ENCODE measurements around the gene EPHB6.

EPHB6 gene

DNA sequence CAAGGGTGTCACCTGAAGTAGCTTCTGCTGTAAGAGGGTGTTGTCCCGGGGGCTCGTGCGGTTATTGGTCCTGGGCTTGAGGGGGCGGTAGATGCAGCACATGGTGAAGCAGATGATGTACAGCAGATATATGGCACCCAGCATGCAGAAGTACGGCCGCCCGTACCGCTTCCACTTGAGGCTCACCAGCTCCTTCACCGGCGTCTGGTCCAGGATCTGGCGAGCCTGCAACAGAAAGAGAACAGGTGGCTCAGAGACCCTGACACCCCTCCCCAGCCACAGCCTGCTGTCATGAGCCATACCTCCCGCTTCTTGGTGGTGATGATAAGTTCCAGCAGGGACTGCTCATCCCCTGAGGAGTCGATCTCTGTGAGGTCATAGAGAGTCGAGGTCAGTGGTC is 20.6 kb downstream of the EPHB6 start:
- H3K27ac ChIP-seq: no peak overlapping the region
- DNase-seq (ENCODE audit: low read depth, low spot score): no peak

DNA sequence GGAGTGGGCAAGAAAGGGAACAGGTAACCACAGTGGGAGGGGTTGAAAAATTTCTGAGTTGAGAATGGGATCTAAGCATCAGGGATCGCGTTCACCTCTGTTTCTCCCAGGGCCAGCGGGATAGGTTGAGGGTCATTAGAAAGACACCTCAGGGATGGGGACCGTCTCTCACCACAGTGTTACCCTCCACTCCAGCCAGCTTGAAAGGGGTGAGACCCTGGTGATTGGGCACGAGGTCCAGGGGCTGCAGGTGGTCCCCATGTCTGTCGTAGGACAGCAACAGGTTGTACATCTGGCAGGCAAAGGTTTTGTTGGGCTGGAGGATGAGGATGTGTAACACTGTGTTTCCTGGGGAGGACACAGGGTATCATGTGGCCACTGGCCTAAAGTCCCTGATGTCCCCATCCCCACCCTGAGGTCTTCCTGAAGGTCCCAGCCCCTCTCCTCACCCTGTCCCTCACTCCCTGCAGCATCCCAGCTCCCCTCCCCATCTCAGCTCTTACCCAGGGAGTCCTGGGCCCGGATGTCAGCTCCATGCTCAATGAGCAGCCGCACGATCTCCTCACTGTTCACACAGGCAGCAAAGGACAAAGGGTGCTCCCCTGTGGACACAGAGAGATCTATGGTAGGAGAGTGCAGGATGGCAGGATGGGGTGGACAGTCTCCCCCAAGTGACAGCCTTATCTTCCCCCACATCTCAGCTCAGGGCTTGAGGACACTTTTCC is 21.5 kb downstream of the EPHB6 start:
- H3K27ac ChIP-seq: no peak overlapping the region
- DNase-seq (ENCODE audit: low read depth, low spot score): no peak

DNA sequence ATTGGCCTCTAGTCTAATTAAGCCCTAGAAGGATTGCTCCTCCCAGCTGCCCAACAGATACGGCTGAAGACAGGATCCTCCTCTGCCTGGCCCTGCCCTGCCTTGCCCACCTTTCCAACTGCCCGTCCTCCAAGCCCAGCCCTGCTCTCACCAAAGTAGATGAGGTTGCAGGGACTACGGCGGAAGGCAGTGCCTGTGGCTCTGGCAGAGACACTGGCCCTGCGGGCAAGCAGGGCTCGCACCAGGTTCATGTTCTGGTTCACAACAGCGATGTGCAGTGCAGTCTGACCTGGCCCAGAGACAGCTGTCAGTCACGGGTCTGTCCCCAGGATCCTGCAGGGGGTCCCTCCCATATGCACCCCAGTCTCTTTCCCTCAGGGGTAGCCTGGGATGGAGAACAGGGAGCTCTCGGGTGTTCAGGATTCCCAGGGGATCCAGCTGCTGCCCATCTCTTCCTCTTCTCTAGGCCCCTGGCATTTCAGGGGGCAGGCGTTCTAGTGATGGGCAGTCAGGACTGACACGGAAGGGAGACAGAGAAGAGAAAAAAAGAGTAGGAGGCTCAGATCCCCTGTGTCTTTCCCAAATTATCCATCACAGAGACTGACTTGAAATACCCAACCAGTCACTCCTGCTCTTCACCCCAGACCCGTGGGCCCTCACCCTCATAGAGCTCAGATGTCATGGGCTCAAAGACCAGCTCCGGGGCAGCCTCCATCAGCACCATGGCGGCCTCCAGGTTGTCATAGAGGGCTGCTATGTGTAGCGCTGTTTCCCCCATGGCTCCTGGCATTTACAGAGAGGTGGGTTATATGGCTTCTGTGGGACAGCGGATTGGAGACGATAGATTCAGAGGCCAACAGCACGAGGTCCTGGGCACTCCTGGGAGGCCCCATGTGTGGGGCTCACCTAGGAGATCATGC is 22.4 kb downstream of the EPHB6 start:
- DNase-seq (ENCODE audit: low read depth, low spot score): no peak
- no peak overlapping the region for H3K27ac ChIP-seq

DNA sequence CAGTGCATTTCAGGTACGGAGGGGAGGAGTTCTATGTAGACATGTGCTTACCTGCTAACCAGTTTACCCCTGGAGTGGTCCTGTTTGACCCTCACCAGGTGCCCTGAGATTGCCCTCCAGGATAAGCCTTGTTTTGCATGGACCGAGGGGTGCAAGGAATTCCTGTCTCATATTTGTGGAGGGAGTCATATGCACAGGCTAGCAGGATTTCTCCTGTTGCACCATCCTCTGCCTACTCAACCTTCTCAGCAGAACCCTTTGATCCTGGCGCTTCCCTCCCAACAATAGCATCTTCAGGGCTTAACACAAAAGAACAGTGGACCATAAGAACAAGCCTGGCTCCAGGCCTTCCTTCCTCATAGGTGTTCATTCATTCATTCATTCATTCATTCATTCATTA is 23.4 kb downstream of the EPHB6 start:
- no peak for DNase-seq (ENCODE audit: low read depth, low spot score)
- H3K27ac ChIP-seq: no peak overlapping the region

DNA sequence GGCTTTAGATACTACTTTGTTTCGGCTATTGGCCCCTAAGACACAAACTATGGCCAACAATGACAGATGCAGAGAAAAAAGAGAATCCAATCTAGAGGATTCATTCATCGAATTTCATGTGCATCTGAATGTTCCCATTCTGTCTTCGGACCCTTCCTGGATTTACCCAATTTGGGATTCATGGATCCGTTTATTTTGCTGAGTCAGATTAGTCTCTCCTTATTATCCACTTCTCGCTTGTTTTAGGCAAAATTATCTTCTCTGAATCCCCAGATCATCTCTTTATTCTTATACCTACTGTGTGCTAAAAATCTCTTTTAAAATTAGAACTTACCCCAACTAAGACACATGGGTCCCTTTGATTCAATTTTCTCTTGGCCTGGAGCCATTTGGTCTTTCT is 24.2 kb downstream of the EPHB6 start:
- no peak overlapping the region for H3K27ac ChIP-seq
- no peak for DNase-seq (ENCODE audit: low read depth, low spot score)

DNA sequence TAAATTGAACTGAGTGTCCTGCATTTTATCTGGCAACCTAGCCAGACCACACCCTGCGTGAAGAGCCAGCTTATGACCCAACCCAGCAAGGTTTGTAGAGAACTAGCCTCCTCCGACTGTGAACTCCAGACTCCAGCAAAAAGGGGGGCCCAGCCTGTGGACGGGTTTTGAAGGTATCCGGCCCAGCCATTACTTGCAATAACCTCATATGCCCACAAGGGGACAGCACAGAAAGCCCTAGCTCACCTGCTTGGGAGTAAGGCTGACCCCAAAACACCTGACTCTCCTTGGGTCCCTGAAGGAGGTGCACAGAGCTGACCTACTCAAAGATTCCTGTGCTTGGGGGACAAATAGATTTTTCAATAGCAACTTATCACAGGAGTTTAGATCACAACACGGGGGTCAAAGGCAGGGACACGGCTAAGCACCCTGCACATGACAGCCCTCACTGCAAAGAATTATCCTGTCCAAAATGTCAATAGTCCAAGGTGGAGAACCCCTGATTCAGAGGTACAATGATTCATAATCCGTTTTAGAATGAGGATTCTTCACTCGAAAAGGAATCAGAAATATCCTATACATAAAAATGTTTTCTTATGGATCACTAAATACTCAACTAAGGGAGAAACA is 26.1 kb downstream of the EPHB6 start:
- DNase-seq (ENCODE audit: low read depth, low spot score): no peak
- no peak overlapping the region for H3K27ac ChIP-seq

DNA sequence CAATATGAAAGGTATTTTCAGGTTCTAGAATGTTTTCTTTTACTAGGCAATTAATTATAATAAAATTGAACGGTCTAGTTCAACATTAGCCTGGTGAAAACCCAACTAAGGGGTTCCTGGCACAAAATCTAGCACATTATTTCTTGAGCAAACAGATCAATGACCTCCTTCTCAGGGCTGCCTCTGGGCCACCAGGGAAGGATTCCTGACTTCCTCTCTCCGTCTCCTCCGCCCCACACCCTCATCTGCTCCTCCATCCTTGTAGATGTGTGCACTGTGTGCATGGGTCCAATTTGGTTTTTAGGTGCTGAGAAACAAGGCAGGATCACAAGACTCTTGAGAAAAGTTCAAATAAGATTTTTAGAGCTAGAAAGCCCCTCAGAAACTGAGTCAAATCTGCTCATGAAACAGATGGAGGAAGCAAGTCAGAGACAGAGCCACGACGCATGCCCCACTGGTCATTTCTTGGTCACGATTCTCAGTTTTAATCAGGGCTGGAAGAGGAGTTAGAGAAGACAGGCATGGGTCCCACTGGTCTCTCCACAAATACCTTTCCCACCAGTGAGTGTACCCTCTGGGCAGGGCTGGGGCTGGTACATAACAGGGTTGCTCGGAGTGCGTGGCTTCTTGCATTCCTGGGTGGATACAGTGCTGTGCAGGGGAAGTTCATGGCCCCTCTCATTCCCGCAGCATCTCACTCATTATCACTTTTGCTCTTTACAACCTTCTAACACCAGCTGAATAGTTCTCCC is 26.9 kb downstream of the EPHB6 start:
- DNase-seq (ENCODE audit: low read depth, low spot score): no peak
- no peak overlapping the region for H3K27ac ChIP-seq

DNA sequence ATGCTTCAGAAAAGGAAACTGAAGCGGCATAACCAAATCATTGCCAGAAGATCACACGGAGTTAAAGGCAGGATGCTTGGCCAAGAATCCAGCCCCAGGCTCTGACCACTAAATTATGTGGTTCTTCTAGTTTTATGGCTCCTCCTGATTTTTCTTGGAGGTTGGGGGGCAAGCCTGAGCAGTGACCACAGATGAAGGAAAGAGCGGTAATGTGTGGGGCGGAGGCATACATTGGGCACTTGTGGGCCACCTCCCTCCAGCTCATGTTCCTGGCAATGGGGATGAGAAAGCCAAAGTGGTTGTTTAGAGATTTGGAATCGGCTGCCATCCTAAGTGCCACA is 27.4 kb downstream of the EPHB6 start:
- DNase-seq (ENCODE audit: low read depth, low spot score): no peak
- no peak overlapping the region for H3K27ac ChIP-seq

DNA sequence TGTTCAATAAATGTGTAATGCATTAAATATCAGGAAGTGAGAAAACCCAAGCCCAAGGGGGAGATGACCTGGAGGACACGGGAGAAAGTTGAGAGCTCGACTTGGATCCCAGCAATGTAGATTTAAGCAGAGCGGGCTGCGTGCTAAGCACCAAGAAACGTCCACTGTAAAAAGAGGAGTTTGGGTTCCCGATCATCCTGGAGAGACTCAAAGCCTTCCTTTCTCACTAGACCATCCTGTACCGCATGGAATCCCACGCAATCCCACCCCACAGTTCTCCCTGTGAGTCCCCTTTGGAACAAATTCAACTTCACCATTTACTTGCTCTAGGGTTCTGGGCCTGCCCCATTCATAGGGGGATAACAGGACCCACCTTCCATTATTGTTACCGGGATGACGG is 28.3 kb downstream of the EPHB6 start:
- DNase-seq (ENCODE audit: low read depth, low spot score): no peak
- H3K27ac ChIP-seq: no peak overlapping the region

DNA sequence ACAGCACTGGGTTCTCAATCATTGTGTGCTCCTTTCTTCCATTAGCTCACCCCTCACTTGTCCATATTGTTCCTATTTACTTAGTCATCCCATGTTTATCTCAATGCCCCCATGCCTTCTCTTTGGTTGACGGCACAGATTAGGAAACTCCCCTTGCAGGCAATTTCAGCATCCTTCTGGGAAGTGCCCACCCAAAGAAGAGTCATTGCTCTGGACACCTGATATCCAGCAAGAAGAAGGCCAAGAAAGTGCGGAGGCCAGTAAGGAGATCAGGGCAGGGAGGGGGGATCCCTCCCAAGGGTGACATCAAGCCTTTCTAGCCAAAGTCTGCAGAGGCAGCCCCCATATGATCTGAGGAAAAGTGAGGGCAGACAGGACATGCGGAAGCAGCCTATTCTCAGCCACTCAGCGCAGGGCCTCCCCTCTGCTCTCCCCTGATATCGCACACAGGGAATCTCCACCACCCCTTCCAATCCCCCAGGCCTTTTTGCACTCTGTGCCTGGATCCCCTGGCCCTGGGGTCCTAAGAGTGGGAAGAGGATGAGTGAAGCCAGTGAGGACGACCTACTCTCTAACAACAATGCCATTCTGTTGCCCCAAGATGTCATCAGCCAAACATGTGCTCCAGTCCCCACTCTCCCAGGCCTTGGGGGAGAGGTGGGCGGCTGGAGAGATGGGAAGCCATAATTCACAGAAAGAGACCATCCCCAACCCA is 28.9 kb downstream of the EPHB6 start:
- no peak overlapping the region for H3K27ac ChIP-seq
- no peak for DNase-seq (ENCODE audit: low read depth, low spot score)

DNA sequence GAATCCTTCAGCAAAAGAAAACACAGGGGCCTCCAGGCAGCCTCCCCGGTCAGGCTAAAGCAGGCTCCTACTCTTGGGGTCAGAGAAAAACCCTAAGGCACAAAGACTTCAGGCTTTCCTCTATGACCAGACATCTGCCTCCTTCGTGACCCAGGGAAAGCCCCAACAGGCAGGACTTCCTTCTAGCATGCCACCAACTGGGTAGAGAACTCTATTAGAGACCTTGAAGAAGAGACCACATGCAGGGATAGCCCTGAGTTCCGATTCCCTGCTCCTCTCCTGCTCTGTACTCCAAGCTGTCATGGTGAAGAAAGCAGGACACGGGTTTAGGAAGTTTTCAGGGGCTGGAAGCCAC is 29.4 kb downstream of the EPHB6 start:
- no peak overlapping the region for H3K27ac ChIP-seq
- no peak for DNase-seq (ENCODE audit: low read depth, low spot score)

DNA sequence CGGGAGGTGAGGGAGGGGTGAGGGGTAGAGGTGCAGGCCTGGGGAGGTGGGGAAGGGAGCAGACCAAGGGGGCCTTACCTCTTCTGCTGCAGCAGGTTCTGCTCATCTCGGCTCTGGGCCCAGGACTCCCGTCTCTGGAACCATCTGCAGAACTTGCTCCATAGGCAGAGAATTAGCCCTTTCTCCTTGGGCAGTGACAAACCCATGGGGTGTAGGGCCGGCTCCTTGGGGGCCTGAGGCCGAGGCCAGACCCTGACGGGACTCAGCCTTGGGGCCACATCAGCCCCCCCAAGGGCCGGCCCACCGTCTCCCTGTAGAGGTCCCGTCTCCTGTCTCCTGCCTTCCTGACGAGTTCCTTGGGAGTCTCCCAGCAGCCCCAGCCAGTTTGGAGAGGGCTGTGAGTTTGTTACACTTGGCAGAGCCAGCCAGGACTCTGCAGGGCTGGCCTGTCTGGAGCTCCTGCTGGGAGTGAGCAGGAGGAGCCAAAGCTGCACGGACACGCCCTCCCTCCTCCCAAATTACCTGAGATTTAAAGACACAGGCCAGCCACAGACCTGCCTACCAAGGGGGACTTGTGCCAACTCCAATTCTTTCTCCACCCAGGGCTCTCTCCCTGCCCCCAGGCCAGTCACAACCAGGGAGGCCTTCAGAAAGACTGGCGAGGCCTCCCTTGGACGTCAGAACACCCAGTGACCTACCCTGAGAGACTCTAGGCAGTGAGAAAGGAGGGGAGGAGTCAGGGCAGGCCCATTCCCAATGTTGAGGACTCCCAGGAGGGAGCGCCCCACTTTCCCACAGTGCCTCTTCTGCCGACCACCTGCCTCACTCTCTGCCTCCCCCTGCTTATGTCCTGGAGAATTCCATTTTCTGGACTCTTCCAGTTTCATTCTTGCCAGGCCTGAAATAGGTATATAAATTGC is 30.7 kb downstream of the EPHB6 start, which contains the start of gene TRPV6:
Gene TRPV6 (minus strand): TSS at position 435 of the 920 bp plus-strand sequence.
- DNase-seq (ENCODE audit: low read depth, low spot score): no peak
- no peak within 1 kb of the TSS for H3K27ac ChIP-seq

DNA sequence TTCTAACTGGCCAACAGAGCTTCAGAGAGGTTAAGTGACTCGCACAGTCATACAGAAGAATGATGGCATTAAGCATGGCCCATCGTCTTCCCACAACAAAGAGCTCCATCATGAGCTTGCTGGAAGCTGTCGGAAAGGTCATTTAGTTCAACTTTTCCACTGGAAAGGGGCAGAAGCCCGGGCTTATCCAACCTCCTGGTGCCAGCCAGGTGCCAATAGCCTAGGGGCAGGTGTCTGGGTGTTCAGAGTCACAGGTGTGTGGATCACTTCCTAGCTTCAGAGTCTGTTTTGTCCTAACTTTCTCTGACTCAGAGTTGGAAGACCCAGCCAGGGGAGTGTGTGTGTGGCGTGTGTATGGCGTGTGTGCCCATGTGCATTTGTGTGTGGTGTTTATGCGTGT is 32.0 kb downstream of the EPHB6 start:
- DNase-seq (ENCODE audit: low read depth, low spot score): no peak
- H3K27ac ChIP-seq: no peak overlapping the region

DNA sequence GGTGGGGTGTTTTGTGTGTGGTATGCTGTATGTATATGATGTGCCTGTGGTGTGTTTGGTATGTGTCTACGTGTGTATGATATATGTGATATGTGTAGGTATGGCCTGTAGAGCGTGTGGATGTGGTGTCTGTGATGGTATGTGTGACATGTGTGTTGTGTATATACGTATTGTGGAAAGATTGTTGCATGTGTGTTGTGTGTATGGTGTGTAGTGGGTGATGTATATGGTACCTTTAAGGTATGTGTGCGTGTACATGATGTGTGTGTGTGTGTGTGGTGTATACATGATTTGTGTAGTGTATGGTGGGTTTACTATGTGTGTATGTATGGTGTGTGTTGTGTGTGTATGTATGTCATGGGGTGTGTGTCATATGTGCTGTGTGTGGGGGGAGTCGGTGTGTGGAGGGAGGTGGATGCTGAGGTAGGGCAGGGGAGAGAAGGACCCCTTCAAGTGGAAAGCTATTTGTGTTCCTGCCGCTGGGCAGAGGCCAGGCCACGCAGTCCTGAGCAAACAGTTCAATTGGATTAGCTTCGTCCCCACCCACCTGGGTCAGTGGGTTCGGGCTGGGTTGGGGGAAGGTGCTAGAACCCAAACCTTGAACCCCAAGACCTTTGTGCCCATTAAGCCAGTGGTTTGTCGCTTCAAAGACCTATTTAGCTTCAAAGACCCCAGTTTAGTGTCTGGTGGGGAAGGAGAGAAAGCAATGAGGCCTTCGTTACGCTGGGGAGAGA is 32.6 kb downstream of the EPHB6 start:
- H3K27ac ChIP-seq: no peak overlapping the region

DNA sequence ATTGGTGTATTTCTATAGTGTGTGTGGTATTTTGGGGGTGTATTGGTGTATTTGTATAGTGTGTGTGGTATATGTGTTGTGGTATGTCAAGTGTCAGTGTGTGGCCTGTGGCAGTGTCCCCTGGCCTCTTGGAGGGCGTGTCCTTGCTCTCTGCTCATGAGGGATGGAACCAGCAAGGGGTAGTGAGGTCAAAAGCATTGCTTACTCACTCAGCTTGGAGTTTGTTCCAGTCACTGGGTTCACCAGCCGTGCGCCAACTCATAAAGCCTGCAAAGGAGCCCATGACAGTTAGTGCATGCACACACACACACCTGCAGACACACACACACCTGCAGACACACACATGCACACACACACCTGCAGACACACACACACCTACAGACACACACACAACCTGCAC is 34.9 kb downstream of the EPHB6 start:
- DNase-seq (ENCODE audit: low read depth, low spot score): no peak
- no peak overlapping the region for H3K27ac ChIP-seq

More for the DNA sequence above, 32.6 kb downstream of the EPHB6 start:
- no peak for DNase-seq (ENCODE audit: low read depth, low spot score)

DNA sequence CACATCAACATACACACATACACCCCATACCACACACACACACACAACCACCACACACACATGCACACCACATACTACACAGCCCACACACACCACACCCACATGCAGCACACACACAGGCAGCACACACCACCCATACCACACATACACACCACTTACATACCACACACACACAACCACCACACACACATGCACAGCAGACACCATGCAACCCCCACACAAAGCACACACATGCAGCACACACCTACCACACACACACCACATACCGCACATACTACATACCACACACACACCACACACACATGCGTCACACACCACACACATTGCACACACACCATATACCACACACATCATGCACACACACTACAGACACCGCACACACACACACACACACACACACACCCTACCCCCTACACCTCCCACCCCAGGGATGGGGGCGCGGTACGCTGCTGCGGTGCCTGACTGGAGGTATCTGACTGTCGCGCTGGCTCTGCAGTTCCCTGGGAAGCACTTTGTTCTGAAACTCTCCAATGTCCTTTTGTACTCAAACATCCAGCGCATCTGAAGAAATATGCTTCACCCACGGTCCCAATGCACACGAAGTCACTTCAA is 36.1 kb downstream of the EPHB6 start:
- DNase-seq (ENCODE audit: low read depth, low spot score): no peak
- no peak overlapping the region for H3K27ac ChIP-seq

DNA sequence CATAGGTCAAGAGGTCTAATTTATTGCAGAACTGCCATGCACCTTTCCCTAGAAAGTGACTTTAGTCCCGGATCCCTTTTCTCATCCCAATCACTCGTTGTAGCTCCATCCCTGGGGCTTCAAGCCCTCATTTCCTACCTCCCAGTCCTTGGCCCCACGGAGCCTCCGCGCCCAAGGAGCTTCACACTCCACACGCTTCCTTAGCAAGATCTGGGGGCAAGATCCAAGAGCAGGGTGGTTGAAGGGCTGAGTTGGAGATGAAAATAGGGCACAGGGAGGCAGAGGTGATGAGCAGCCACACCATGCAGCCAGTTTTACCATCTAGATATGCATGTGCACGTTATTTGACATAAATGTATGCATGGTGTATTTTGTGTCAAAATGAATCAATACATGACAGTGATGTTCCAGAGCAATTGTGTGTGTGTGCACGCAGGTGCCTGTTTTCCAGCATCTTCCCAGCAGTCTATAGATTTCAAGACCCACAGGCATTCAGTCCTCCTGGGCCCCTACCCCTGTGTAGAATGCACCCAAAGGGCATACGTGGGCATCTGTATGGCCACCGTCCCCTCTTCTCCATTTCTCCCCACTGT is 36.7 kb downstream of the EPHB6 start:
- DNase-seq (ENCODE audit: low read depth, low spot score): no peak
- no peak overlapping the region for H3K27ac ChIP-seq

All from epithelial cell of prostate (primary cell).